AG04450 (cell line): ENCODE results near the gene GNRH2. TPM values are rescaled to one million over a fixed set of nuclear protein-coding genes. Genes with fewer than 3 reads are reported as not detected.

Experiments used
- CTCF ChIA-PET: fragments of 300-600, 350-600 bp; formaldehyde crosslinking; extraction: SDS; loops from one replicate; lab custom pipeline; 2022; ENCODE audit warnings: antibody characterized with exemption, inconsistent platforms; lab: Charles Lee
- POLR2A ChIA-PET: fragments of 350-600 bp; formaldehyde crosslinking; extraction: SDS; loops from one replicate; lab custom pipeline; 2021; ENCODE audit warnings: antibody characterized with exemption, inconsistent platforms; lab: Yijun Ruan, JAX
- DNase-seq: peaks from one replicate; pipeline ENCODE4 v3.0.0-alpha.2; 2011; ENCODE audit warnings: low read depth, low spot score
- H3K27ac ChIP-seq: one replicate; pipeline ENCODE4 v1.5.1; 2012; ENCODE audit warnings: low read depth, low read length, control low read depth
- H3K27me3 ChIP-seq: one replicate; pipeline ENCODE4 v1.6.0; 2012; ENCODE audit warnings: low read length; ENCODE audit not compliant: control insufficient read depth, insufficient read depth
- H3K4me3 ChIP-seq: 2 replicates; pipeline ENCODE4 v1.5.1; 2011; ENCODE audit warnings: mild to moderate bottlenecking, low read depth, low read length, control low read depth
- H3K9me3 ChIP-seq: 2 replicates; pipeline ENCODE4 v1.5.1; 2012; ENCODE audit warnings: low read length; ENCODE audit not compliant: control insufficient read depth, insufficient read depth
- polyA plus RNA-seq: library from polyadenylated mRNA; depleted of rRNA; stranded (reverse); fragments of >200 nt; gene quantifications from 2 replicates; pipeline ENCODE4 v1.2.3, GENCODE V29; 2011
- TF ChIP-seq, protein P1 (sequence below): IDR thresholded peaks from 2 replicates; pipeline ENCODE4 v1.5.1; 2011; ENCODE audit warnings: low read depth, low read length, control low read depth, inconsistent platforms

The GNRH2 gene
- polyA plus RNA-seq, 1 experiment = not detected

DNA sequence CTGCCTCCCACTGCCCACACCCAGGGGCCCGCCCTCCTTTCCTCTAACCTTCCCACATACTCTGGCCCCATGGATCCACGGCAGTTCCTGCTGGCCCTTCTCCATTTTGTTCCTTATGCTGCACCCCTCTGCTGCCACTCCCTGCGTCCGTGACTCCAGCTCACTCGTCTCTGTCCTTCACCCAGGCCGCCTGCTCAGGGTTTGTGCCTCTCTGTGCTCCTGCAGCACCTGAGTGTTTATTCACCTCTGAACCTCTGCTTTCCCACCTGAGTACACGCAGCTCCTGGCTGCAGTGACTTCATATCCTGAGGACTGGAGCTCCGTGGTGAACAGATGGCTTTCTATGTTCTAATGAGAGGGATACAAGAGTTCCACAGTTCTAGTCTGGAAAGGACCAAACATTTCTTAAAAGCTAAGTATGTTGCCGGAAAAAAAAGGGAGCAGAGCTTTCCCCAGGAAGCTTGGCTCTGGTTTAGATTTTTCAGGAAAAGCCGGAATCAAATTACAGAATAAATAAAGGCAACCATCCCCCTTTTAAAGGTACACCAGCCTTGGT is 1.5 kb upstream of the GNRH2 start:
- Histone ChIP-seq H3K27me3 (no peaks in the 10 kb centered on the region), H3K4me3 (peak overlapping the region; percentile 29), H3K9me3 (no peaks in the 10 kb centered on the region; the same call in 1 of the 2 replicates), H3K27ac (peak overlapping the region; percentile 21)
- ChIA-PET CTCF (interaction anchor here (0.6 to 2.6 kb wide), 5 partner anchors 11 to 613 kb away, joined by 3 to 15 read pairs (median 5); no protein-coding TSS in a partner anchor), POLR2A (interaction anchor here (0.5 to 0.6 kb wide), 2 partner anchors 10 to 71 kb away, joined by 5 to 7 read pairs; no protein-coding TSS in a partner anchor)
- no peak for DNase-seq
- TF ChIP-seq, protein P1, sequence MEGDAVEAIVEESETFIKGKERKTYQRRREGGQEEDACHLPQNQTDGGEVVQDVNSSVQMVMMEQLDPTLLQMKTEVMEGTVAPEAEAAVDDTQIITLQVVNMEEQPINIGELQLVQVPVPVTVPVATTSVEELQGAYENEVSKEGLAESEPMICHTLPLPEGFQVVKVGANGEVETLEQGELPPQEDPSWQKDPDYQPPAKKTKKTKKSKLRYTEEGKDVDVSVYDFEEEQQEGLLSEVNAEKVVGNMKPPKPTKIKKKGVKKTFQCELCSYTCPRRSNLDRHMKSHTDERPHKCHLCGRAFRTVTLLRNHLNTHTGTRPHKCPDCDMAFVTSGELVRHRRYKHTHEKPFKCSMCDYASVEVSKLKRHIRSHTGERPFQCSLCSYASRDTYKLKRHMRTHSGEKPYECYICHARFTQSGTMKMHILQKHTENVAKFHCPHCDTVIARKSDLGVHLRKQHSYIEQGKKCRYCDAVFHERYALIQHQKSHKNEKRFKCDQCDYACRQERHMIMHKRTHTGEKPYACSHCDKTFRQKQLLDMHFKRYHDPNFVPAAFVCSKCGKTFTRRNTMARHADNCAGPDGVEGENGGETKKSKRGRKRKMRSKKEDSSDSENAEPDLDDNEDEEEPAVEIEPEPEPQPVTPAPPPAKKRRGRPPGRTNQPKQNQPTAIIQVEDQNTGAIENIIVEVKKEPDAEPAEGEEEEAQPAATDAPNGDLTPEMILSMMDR = no peak

DNA sequence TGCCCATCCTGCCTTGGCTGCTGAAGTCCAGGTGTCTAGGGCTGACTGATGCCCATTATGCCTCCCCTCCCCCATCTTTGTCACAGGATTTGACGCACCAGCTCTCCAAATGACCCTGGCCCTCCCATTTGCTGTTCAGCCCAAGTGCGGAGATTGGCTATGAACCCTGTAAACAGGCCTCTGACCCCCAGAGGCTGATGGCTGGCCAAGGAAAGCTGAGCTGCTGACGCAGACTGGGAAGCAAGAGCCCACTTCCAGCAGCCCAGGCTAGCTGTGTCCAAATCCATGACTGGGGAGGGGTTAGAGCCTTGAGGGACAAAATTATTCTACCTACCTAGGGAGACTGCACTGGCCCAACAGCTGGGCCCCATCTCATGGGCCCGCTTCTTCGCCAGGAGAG is 797 bp upstream of the GNRH2 start:
- ChIA-PET CTCF (interaction anchor here (1.0 to 2.6 kb wide), 3 partner anchors 11 to 291 kb away, joined by 4 to 15 read pairs (median 14); no protein-coding TSS in a partner anchor), POLR2A (interaction anchor here (0.6 kb wide), 1 partner anchor 70 kb away, joined by 7 read pairs; no protein-coding TSS in a partner anchor)
- DNase-seq = no peak

DNA sequence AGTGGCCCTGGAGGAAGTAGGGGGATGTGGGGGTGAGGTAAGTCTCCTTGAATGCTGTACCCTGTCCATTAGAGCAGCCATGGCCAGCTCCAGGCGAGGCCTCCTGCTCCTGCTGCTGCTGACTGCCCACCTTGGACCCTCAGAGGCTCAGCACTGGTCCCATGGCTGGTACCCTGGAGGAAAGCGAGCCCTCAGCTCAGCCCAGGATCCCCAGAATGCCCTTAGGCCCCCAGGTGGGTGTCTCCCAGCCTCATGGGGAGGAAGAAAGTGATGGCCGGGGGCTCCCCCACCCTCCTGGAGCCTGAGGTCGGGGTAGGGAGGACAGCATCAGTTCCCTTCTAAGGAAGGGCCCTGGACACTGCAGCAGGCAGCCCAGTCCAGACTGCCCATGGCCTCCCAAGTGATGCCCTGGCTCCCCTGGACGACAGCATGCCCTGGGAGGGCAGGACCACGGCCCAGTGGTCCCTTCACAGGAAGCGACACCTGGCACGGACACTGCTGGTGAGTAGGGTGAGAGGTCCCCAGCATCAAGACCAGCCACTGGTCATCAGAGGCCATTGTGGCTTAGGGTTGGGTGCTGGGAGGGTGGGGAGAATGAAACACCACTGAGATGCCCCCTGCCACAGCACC is 1.0 kb downstream of the GNRH2 start:
- CTCF ChIA-PET = no interaction called here
- H3K4me3 ChIP-seq = no peak overlapping the region
- no peaks in the 10 kb centered on the region for H3K27me3 ChIP-seq
- POLR2A ChIA-PET = no interaction called here
- peak overlapping the region; percentile 65 for H3K27ac ChIP-seq
- no peak for DNase-seq
- H3K9me3 ChIP-seq = no peaks in the 10 kb centered on the region; the same call in 1 of the 2 replicates
- TF ChIP-seq, protein P1 = no peak

More for the DNA sequence above, 797 bp upstream of the GNRH2 start:
- Histone ChIP-seq H3K4me3 (no peak overlapping the region), H3K27ac (no peak overlapping the region), H3K9me3 (no peaks in the 10 kb centered on the region; the same call in 1 of the 2 replicates), H3K27me3 (no peaks in the 10 kb centered on the region)
- TF ChIP-seq, protein P1 = no peak

DNA sequence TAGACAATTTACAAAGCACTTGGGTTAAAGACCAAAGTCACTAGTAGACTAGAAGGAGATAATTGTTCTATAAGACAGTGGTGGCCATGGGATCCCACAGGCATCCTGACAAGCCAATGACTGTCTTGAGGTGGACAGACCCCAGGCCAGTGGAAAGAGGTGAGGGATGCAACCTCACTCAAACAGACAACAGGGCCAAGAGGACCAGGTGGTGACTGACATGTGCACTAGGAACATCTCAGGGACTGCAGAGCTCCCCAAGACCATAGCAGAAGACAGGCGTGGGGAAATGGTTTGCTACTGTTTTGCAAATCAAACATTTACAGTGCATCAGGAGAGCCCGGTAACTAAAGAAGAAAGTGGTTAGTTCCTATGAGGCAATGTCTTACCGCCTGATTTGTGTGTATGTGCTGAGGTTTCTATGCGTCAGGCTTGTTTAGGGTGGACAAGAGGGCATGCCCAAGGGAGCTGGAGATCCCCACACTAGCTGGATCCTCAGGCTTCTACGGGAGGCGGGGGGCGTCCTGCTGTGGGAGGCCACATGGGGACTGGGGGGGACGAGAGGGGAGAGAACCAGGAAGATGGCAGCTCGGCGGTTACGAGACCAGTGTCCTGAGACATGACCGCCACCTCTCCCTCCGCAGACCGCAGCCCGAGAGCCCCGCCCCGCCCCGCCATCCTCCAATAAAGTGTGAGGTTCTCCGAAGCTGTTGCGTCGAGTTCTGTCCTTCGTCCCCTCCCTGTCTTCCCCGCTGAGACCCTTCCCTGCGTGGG is 1.8 kb downstream of the GNRH2 start:
- Histone ChIP-seq H3K9me3 (no peaks in the 10 kb centered on the region; the same call in 1 of the 2 replicates), H3K4me3 (peak overlapping the region; percentile 81), H3K27me3 (no peaks in the 10 kb centered on the region), H3K27ac (peak overlapping the region; percentile 77)
- ChIA-PET POLR2A (interaction anchor here (0.8 kb wide), 1 partner anchor 9 kb away, joined by 3 read pairs; no protein-coding TSS in a partner anchor), CTCF (interaction anchor here (0.5 to 1.0 kb wide), 3 partner anchors 8 to 55 kb away, joined by 3 to 5 read pairs (median 3); no protein-coding TSS in a partner anchor)
- TF ChIP-seq, protein P1 = no peak
- peak; percentile 49 for DNase-seq
